ENCODE data around the gene CCL5. TPM values are rescaled to one million over a fixed set of nuclear protein-coding genes. Genes with fewer than 3 reads are reported as not detected.
"Not testable (repeated sequence)": the region's sequence is repeated elsewhere in the genome, so short reads cannot be mapped to it uniquely, and the experiment has no call there.

The CCL5 gene
- polyA plus RNA-seq, 2 of the 4 experiments (the other 2 are of a cell fraction), result 0.12 to 0.31 TPM

GRCh38 chr17:35900280-35900679 lies 20.1 kb upstream of the CCL5 start:
- Histone ChIP-seq H3K27ac (no peak overlapping the region), H3K4me3 (no peak overlapping the region), H3K9me3 (no peaks in the 10 kb centered on the region), H3K4me1 (peaks cover 20% of the 10 kb centered on the region), H3K4me2 (no peak overlapping the region)
- 82% methylated on average over 5 of the region's 5 CpGs for WGBS (ENCODE audit: missing lambda C conversion rate)
- ChIA-PET POLR2A (no interaction called here), CTCF (interaction anchor here (1.4 to 2.1 kb wide), 2 partner anchors 10 to 137 kb away, joined by 3 to 6 read pairs; no protein-coding TSS in a partner anchor)
- TF ChIP-seq FOXS1 (CRISPR knock-in tag; IDR thresholded peaks at IDR 0.05) (no peak), TFCP2L1 (CRISPR knock-in tag; IDR thresholded peaks at IDR 0.05) (no peak), PBX3 (IDR thresholded peaks at IDR 0.05) (no peak)
- ATAC-seq (no peak), FAIRE-seq (no peak), DNase-seq (ENCODE audit: low read depth in 1 of 2, low spot score in 1 of 2) (no peak)

- 33% methylated on average over 6 of the region's 6 CpGs for WGBS (ENCODE audit: missing lambda C conversion rate)
- peak overlapping the region; percentile 15; the same call in 1 of the 3 replicates for H3K4me2 ChIP-seq
- ATAC-seq (peak; percentile 45 to 76), FAIRE-seq (no peak), DNase-seq (ENCODE audit: low read depth in 1 of 2, low spot score in 1 of 2) (peak in 1 of 2 experiments; percentile 40)
- H3K4me1 ChIP-seq, result peaks cover 20% of the 10 kb centered on the region
- no peak overlapping the region for H3K4me3 ChIP-seq
- TF ChIP-seq CHD2 (IDR thresholded peaks at IDR 0.05; ENCODE audit: low read length, partially characterized antibody) (no peak), MYC (IDR thresholded peaks at IDR 0.05; ENCODE audit: borderline replicate concordance, low read length) (no peak), USF2 (IDR thresholded peaks at IDR 0.05) (0 out of 2 replicates have a peak, but pooled peaks have one; percentile 18), JUN (IDR thresholded peaks at IDR 0.05) (no peak)
- no peaks in the 10 kb centered on the region for H3K9me3 ChIP-seq
- POLR2A ChIA-PET, result no interaction called here
- CTCF ChIA-PET, result interaction anchor here (1.9 kb wide), 1 partner anchor 12 kb away, joined by 5 read pairs; no protein-coding TSS in a partner anchor
- H3K27ac ChIP-seq, result peak overlapping the region in 1 of 2 experiments; percentile 36; a peak in 2 of 6 replicates
Measured at GRCh38 chr17:35898283-35899070, 18.3 kb upstream of the CCL5 start.

GRCh38 chr17:35897772-35898171 lies 17.6 kb upstream of the CCL5 start:
- H3K4me3 ChIP-seq; ATAC-seq; POLR2A ChIA-PET; H3K9me3 ChIP-seq; DNase-seq (ENCODE audit: low read depth in 1 of 2, low spot score in 1 of 2); FAIRE-seq: not testable (repeated sequence)
- Histone ChIP-seq H3K27ac (peak overlapping the region in 1 of 2 experiments; percentile 36; a peak in 2 of 6 replicates), H3K4me2 (peak overlapping the region; percentile 15; the same call in 1 of the 3 replicates), H3K4me1 (peaks cover 20% of the 10 kb centered on the region)
- 95% methylated on average over 7 of the region's 7 CpGs for WGBS (ENCODE audit: missing lambda C conversion rate)
- CTCF ChIA-PET, result interaction anchor here (1.9 kb wide), 1 partner anchor 11 kb away, joined by 5 read pairs; no protein-coding TSS in a partner anchor

GRCh38 chr17:35895636-35896587 lies 15.8 kb upstream of the CCL5 start:
- no peak overlapping the region for H3K4me3 ChIP-seq
- ATAC-seq (no peak), FAIRE-seq (no peak), DNase-seq (ENCODE audit: low read depth in 1 of 2, low spot score in 1 of 2) (no peak)
- ChIA-PET CTCF (interaction anchor here (1.0 to 1.8 kb wide), 5 partner anchors 12 to 87 kb away, joined by 3 to 5 read pairs (median 3); partner anchors contain the start of gene TAF15), POLR2A (no interaction called here)
- peaks cover 23% of the 10 kb centered on the region for H3K4me1 ChIP-seq
- no peaks in the 10 kb centered on the region for H3K9me3 ChIP-seq
- H3K4me2 ChIP-seq, result no peak overlapping the region
- no peak overlapping the region for H3K27ac ChIP-seq
- 79% methylated on average over 14 of the region's 14 CpGs for WGBS (ENCODE audit: missing lambda C conversion rate)
- TF ChIP-seq REST (IDR thresholded peaks at IDR 0.05), result no peak
- no peak for TF ChIP-seq ELK1 (IDR thresholded peaks at IDR 0.05; ENCODE audit: low read depth, low read length)
- TF ChIP-seq USF2 (IDR thresholded peaks at IDR 0.05), result no peak

Data from A549 (cell line).